HG03175 (cell line): ENCODE data around the gene ZDHHC9.

Experiments used
- ATAC-seq: cut with Tn5 transposase; IDR thresholded peaks from one replicate; pipeline ENCODE4 v1.9.1; 2021; ENCODE audit warnings: mild to moderate bottlenecking, moderate library complexity; ENCODE audit not compliant: unreplicated experiment

ZDHHC9 gene

GRCh38 chrX:129768586-129769466 lies 74.9 kb downstream of the ZDHHC9 start:
- ATAC-seq = no peak

- no peak for ATAC-seq
Measured at GRCh38 chrX:129768186-129768585, 75.5 kb downstream of the ZDHHC9 start.

DNA sequence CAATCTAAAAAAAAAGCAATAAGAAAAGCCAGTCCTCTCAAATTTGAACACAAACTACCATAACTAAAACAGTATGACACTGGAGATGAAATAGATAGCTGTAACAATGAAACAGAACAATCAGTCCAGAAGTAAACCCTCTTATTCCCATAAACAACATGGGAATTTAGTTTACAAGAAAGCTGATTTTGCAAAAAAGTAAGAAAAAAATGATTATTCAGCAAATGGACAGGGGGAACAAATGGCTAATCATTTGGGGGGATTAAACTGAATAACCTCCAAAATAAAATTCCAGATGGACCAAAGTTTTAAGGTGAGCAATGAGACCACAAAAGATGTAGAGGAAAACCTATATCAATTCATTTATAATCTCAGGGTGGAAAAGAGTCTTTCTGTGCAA lies 80.0 kb downstream of the ZDHHC9 start:
- no peak for ATAC-seq

DNA sequence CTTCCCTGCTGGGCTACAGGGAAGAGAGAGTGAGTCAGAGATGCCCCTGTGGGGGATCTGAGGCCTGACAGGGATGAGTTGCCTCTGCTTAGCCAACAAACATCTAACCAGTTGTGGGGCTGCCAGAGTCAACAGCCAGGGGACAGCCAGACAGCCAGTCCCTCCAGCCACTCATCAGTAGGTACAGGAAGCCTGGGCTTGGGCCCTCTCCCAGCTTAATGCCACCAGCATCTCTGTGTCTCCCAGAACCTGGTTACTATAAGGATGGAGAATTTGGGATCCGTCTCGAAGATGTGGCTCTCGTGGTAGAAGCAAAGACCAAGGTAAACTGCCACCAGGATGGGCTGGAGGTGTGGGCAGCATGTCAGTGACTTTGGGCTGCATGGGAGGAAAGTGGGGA lies 81.2 kb downstream of the ZDHHC9 start:
- ATAC-seq = no peak

GRCh38 chrX:129761596-129761995 lies 82.1 kb downstream of the ZDHHC9 start:
- no peak for ATAC-seq

DNA sequence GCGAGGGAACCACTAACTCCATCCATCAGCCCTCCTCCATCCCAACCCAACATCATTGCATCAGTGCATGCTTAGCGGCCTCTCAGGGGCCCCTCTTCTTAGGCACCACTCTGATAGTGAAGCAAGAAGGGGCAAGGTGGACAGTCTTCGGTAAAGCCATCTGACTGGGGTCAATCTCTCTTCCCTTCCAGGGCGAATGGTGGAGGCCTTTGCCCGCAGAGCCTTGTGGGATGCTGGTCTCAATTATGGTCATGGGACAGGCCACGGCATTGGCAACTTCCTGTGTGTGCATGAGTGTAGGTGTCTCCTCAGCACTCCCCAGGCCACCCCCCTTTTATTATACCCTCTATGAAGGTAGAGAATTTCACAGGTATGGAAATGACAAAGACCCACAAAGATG lies 82.7 kb downstream of the ZDHHC9 start:
- ATAC-seq = no peak

DNA sequence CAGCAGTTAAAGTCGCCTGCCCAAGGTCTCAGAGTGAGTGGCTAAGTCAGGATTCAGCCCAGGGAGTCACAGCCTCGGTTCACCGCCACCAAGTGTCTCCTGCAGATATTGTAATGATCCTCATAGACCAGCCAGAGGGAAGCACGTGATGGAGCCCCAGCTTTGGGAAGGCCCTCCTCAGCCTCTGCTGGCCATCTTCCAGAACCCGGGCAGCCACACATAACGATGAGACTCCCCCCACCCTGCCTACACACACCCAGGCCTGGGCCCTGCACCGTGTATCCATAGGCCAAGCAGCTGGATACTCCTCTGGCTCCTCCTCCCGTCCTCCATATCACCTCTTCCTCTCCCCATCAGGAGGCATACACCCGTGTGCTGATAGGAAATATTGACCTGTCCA lies 83.5 kb downstream of the ZDHHC9 start:
- ATAC-seq = no peak

GRCh38 chrX:129759576-129760061 lies 84.1 kb downstream of the ZDHHC9 start:
- ATAC-seq = peak; percentile 39

DNA sequence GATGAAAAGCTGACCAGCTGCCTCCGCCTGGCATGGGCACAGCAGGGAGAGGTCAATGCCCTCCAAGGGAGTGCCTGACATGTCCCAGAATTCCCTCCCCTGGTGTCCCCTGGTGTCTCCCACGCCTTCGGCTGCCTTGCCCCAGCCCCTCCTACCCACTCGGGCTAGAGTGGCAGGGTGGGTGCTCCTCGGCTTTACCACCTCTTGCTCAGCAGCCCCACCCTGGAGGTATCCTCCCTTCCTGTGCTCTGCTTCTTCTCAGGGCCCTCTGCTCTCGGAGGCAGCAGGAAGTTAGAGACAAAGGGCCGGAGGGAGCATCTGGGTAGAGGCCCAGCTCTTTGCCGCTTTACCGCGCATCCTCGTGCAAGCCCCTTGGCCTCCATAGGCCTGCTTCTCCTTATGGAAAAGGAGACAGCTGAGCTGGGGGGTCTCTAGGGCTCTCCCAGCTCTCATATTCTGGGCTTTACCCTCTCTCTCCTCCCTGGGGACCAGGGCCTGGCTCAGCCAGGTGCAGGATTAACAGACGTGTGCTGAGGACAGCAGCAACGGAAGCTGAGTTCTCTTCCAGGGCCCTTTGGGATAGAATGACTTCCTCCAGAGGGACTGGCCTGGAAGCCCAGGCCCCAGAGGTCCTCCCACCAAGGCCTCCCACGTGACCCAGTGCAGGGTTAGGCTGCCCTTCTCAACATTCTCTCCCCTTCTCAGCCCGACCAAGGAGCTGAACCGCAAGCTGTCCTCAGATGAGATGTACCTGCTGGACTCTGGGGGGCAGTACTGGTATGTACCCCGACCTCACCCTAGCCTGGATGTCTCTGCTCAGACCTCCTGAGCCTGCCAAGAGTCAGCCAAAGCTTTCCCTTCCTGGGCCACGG lies 87.7 kb downstream of the ZDHHC9 start:
- ATAC-seq = no peak

GRCh38 chrX:129754056-129755024 lies 89.3 kb downstream of the ZDHHC9 start:
- ATAC-seq = no peak
